AG04450 (cell line): Measurements from ENCODE around the gene ZNF253. TPM values are rescaled to one million over a fixed set of nuclear protein-coding genes. Genes with fewer than 3 reads are reported as not detected.
"Not testable (repeated sequence)": the region's sequence is repeated elsewhere in the genome, so short reads cannot be mapped to it uniquely, and the experiment has no call there.

Experiments
- CTCF ChIA-PET: fragments of 300-600, 350-600 bp; formaldehyde crosslinking; extraction: SDS; loops from one replicate; lab custom pipeline; 2022; ENCODE audit warnings: antibody characterized with exemption, inconsistent platforms; lab: Charles Lee
- POLR2A ChIA-PET: fragments of 350-600 bp; formaldehyde crosslinking; extraction: SDS; loops from one replicate; lab custom pipeline; 2021; ENCODE audit warnings: antibody characterized with exemption, inconsistent platforms; lab: Yijun Ruan, JAX
- DNase-seq: peaks from one replicate; pipeline ENCODE4 v3.0.0-alpha.2; 2011; ENCODE audit warnings: low read depth, low spot score
- H3K27ac ChIP-seq: one replicate; pipeline ENCODE4 v1.5.1; 2012; ENCODE audit warnings: low read depth, low read length, control low read depth
- H3K27me3 ChIP-seq: one replicate; pipeline ENCODE4 v1.6.0; 2012; ENCODE audit warnings: low read length; ENCODE audit not compliant: control insufficient read depth, insufficient read depth
- H3K4me3 ChIP-seq: 2 replicates; pipeline ENCODE4 v1.5.1; 2011; ENCODE audit warnings: mild to moderate bottlenecking, low read depth, low read length, control low read depth
- H3K9me3 ChIP-seq: 2 replicates; pipeline ENCODE4 v1.5.1; 2012; ENCODE audit warnings: low read length; ENCODE audit not compliant: control insufficient read depth, insufficient read depth
- CTCF ChIP-seq: IDR thresholded peaks from 2 replicates; pipeline ENCODE4 v1.5.1; 2011; ENCODE audit warnings: low read depth, low read length, control low read depth, inconsistent platforms
- polyA plus RNA-seq: library from polyadenylated mRNA; depleted of rRNA; stranded (reverse); fragments of >200 nt; gene quantifications from 2 replicates; pipeline ENCODE4 v1.2.3, GENCODE V29; 2011

Gene ZNF253
- polyA plus RNA-seq, 1 experiment, result 4.2 TPM

- DNase-seq, result no peak
- Histone ChIP-seq H3K9me3 (peaks cover 47% of the 10 kb centered on the region), H3K27me3 (no peaks in the 10 kb centered on the region), H3K4me3 (no peak overlapping the region), H3K27ac (no peak overlapping the region)
- no peak for TF ChIP-seq CTCF
- POLR2A ChIA-PET, result no interaction called here
- CTCF ChIA-PET, result no interaction called here
These were observed 18.9 kb downstream of the ZNF253 start for GRCh38 chr19:19884583-19884982.

GRCh38 chr19:19892055-19892941, 26.6 kb downstream of the ZNF253 start:
- H3K27me3 ChIP-seq, CTCF ChIA-PET, DNase-seq, H3K4me3 ChIP-seq, H3K27ac ChIP-seq, POLR2A ChIA-PET: not testable (repeated sequence)
- H3K9me3 ChIP-seq, result peaks cover 32% of the 10 kb centered on the region

- DNase-seq, result peak; percentile 61
- peak overlapping the region; percentile 82 for H3K4me3 ChIP-seq
- peak overlapping the region; percentile 97 for H3K27ac ChIP-seq
- peaks cover 38% of the 10 kb centered on the region for H3K9me3 ChIP-seq
- POLR2A ChIA-PET, result interaction anchor here (0.6 to 2.2 kb wide), 12 partner anchors 18 to 1867 kb away, joined by 3 to 18 read pairs (median 6); partner anchors contain the start of genes ZNF100, ZNF253, ZNF486 and ZNF506
- CTCF ChIA-PET, result no interaction called here
- no peaks in the 10 kb centered on the region for H3K27me3 ChIP-seq
- no peak for TF ChIP-seq CTCF
These were observed 34.6 kb downstream of the ZNF253 start for GRCh38 chr19:19900139-19900728.

GRCh38 chr19:19900729-19901444, 35.2 kb downstream of the ZNF253 start, which contains the start of gene ZNF93:
Gene ZNF93 (plus strand): TSS chr19:19900946. CDS start chr19:19901089, 143 bp downstream.
- Histone ChIP-seq H3K27me3 (no peaks in the 10 kb centered on the region), H3K9me3 (peaks cover 36% of the 10 kb centered on the region), H3K27ac (peak within 1 kb of the TSS; percentile 97), H3K4me3 (peak within 1 kb of the TSS; percentile 82)
- ChIA-PET POLR2A (interaction anchor here (0.6 to 2.2 kb wide), 14 partner anchors 19 to 1866 kb away, joined by 3 to 18 read pairs (median 6); partner anchors contain the start of genes ZNF100, ZNF253, ZNF486 and ZNF506), CTCF (no interaction called here)
- DNase-seq, result peak; percentile 93
- no peak for TF ChIP-seq CTCF

GRCh38 chr19:19907551-19907950, 41.9 kb downstream of the ZNF253 start:
- H3K27me3 ChIP-seq, H3K27ac ChIP-seq, H3K4me3 ChIP-seq, DNase-seq, POLR2A ChIA-PET: not testable (repeated sequence)
- peaks cover 29% of the 10 kb centered on the region for H3K9me3 ChIP-seq
- CTCF ChIA-PET, result interaction anchor here (0.5 kb wide), 1 partner anchor 1276 kb away, joined by 3 read pairs; no protein-coding TSS in a partner anchor
